Upper lobe of right lung (tissue), 1 donor: Measurements from ENCODE around the gene GRAMD1B. TPM values are rescaled to one million over a fixed set of nuclear protein-coding genes. Genes with fewer than 3 reads are reported as not detected.

ENCODE experiments used
- ATAC-seq: fragments of 200-7000 bp; cut with Tn5 transposase; one replicate; pipeline ENCODE4 v1.9.1; 2020; ENCODE audit warnings: mild to moderate bottlenecking, moderate library complexity
- DNase-seq: peaks from one replicate; pipeline ENCODE4 v3.0.0-alpha.2; 2020
- H3K27ac ChIP-seq: fragments of 200-600 bp; one replicate; pipeline ENCODE4 v1.8.0; 2022
- H3K27me3 ChIP-seq: fragments of 200-600 bp; one replicate; pipeline ENCODE4 v1.8.0; 2022; ENCODE audit warnings: mild to moderate bottlenecking
- H3K36me3 ChIP-seq: fragments of 200-600 bp; one replicate; pipeline ENCODE4 v1.8.0; 2022
- H3K4me1 ChIP-seq: fragments of 200-600 bp; one replicate; pipeline ENCODE4 v1.8.0; 2022
- H3K4me3 ChIP-seq: fragments of 200-600 bp; one replicate; pipeline ENCODE4 v1.8.0; 2022; ENCODE audit warnings: mild to moderate bottlenecking
- H3K9me3 ChIP-seq: fragments of 200-600 bp; one replicate; pipeline ENCODE4 v1.8.0; 2022
- intact Hi-C: fragments of 100-400 bp; cut with DNase I; formaldehyde crosslinking; loops from one replicate; pipeline ENCODE4 v1.11.0; 2022
- total RNA-seq: library from RNA; stranded (reverse); fragmentation: NEBNext Ultra II Directional; extraction: Animal tissue kit (Norgen Biotek cat#: 25700); gene quantifications from one replicate; pipeline ENCODE4 v1.2.1, GENCODE V29; 2021
- TF ChIP-seq, protein P1 (sequence below): fragments of 200-600 bp; IDR thresholded peaks from one replicate; pipeline ENCODE4 v1.8.0; 2022; ENCODE audit warnings: antibody characterized with exemption
- donor health status: DM: no; HTN: yes; CAD: no; lungs with severe emphysema.

The GRAMD1B gene
- total RNA-seq, 1 donor from 2014 or later, result 4.8 TPM

DNA sequence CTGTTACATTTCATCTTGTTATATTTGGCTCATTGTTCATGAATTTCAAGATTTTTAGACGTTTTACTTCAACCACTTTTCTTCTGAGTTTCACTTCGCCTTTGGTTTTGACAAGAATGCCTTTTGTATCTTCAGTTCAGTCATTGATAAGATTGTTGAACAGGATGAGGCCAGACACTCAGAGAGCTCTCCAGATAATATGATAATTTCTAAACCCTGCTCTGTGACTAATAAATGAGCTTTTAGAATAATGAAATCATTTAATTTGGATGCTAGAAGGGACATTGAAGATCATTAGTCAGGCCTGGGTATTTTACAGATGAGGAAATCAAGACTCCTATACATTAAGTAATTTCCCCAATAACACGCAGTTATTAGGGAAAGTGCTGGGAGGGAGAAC lies 37.2 kb upstream of the GRAMD1B start:
- no peak for ATAC-seq
- H3K9me3 ChIP-seq, result no peaks in the 10 kb centered on the region
- no peak overlapping the region for H3K4me3 ChIP-seq
- H3K27ac ChIP-seq, result no peak overlapping the region
- intact Hi-C loops, result no loop called here
- TF ChIP-seq, protein P1, sequence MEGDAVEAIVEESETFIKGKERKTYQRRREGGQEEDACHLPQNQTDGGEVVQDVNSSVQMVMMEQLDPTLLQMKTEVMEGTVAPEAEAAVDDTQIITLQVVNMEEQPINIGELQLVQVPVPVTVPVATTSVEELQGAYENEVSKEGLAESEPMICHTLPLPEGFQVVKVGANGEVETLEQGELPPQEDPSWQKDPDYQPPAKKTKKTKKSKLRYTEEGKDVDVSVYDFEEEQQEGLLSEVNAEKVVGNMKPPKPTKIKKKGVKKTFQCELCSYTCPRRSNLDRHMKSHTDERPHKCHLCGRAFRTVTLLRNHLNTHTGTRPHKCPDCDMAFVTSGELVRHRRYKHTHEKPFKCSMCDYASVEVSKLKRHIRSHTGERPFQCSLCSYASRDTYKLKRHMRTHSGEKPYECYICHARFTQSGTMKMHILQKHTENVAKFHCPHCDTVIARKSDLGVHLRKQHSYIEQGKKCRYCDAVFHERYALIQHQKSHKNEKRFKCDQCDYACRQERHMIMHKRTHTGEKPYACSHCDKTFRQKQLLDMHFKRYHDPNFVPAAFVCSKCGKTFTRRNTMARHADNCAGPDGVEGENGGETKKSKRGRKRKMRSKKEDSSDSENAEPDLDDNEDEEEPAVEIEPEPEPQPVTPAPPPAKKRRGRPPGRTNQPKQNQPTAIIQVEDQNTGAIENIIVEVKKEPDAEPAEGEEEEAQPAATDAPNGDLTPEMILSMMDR, result no peak
- no peaks in the 10 kb centered on the region for H3K36me3 ChIP-seq
- no peaks in the 10 kb centered on the region for H3K4me1 ChIP-seq
- H3K27me3 ChIP-seq, result no peaks in the 10 kb centered on the region
- no peak for DNase-seq

DNA sequence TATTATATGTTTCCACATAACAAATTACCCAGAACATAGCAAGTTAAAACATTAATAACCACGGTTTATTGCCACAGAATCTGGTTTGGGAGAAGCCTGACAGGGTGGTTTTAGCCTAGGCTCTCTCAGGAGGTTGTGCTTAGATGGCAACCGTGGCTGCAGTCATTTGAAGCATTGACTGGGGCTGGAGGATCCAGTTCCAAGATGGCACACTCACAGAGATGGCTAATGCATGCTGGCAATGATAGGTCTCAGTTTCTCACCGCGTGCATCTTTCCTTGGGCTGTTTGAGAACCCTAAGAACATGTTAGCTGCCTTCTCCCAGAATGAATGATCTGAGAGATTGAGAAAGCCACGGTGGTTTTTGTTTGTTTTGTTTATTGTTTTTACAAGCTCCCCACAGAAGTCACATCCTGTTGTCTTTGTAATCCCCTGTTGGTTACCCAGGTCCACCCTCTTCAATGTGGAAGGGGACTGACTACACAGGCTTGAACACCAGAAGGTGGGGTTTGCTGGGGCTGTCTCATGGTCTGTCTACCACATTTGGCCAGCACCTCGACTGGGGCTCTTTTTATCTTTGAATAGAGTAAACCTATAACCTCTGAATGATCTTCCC lies 36.6 kb upstream of the GRAMD1B start:
- TF ChIP-seq, protein P1, result no peak
- intact Hi-C loops, result no loop called here
- no peaks in the 10 kb centered on the region for H3K27me3 ChIP-seq
- no peak overlapping the region for H3K4me3 ChIP-seq
- ATAC-seq (no peak), DNase-seq (no peak)
- no peak overlapping the region for H3K27ac ChIP-seq
- no peaks in the 10 kb centered on the region for H3K4me1 ChIP-seq
- H3K36me3 ChIP-seq, result no peaks in the 10 kb centered on the region
- no peaks in the 10 kb centered on the region for H3K9me3 ChIP-seq

DNA sequence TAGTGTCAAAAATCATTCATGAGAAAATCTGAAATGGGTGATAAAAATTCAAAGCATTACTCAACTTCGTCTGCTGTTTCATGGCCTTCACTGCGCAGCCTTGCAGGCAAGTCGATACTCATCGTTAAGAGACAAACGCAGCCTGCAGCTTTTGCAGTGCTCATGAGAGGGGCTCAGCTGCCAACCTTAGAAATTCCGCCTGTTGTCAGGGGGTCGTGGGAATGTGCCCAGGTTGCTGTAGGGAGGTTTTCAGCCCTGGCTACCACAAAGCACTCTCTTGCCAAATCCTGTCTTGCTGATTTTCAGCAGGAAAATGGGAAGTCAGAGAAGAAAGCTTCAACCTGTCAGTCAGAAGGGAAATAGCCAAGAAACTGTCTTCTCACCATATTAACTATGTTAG lies 25.4 kb upstream of the GRAMD1B start:
- ATAC-seq (no peak), DNase-seq (no peak)
- H3K27me3 ChIP-seq, result no peaks in the 10 kb centered on the region
- intact Hi-C loops, result no loop called here
- H3K9me3 ChIP-seq, result no peaks in the 10 kb centered on the region
- no peaks in the 10 kb centered on the region for H3K36me3 ChIP-seq
- no peak overlapping the region for H3K4me3 ChIP-seq
- H3K4me1 ChIP-seq, result no peaks in the 10 kb centered on the region
- H3K27ac ChIP-seq, result no peak overlapping the region
- TF ChIP-seq, protein P1, result no peak

DNA sequence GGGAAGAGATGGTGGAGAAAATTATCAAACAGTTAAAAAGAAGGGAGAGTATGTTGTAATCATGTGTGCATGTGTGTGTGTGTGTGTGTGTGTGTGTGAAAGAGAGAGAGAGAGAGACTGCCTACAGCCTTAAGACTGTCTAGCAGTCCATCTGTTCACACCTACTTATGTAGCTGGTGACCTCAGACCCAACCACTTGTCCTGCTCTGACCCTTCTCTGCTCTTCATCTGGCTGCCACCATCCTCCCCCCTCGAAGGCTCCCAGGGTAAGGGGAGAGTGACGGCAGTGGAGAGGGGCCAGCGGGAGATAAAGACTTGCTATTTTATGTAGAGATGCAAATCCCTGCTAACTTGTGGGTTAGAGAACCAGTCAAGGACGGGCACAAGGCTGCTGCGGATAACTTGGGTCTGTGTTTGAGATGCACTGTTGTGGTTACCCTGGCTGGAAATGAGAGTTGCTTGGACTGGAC lies 24.9 kb upstream of the GRAMD1B start:
- H3K27ac ChIP-seq, result no peak overlapping the region
- no peaks in the 10 kb centered on the region for H3K9me3 ChIP-seq
- ATAC-seq (peak; percentile 54), DNase-seq (no peak)
- TF ChIP-seq, protein P1, result no peak
- H3K4me1 ChIP-seq, result no peaks in the 10 kb centered on the region
- H3K27me3 ChIP-seq, result no peaks in the 10 kb centered on the region
- intact Hi-C loops, result no loop called here
- no peak overlapping the region for H3K4me3 ChIP-seq
- H3K36me3 ChIP-seq, result no peaks in the 10 kb centered on the region

DNA sequence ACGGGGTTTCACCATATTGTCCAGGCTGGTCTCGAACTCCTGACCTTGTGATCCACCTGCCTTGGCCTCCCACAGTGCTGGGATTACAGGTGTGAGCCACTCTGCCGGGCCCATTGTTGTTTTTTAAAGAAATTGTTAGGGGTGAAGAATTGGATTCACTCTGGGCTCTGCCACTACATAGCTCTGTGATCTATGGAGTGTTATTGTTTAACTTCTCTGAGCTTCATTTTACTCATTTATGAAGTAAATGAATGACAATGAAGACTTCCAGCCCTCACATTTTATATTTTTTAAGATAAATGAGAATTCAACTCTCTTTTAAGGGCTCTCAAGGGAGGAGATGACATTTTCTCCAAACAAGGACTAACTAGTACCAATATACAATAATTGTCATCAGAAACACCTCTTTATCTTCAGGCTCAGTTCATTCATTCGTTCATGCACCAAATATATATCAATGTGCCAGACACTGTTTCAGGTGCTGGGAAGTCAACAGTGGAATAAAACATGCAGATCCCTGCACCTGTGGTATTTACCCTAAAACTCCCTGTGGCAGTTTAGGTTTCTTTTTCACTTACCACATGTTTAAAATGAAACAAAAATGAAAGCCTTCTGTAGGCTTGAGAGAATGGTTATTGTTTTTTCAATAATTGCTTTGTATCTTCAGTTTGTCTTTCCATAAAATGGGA lies 23.5 kb upstream of the GRAMD1B start:
- TF ChIP-seq, protein P1, result no peak
- intact Hi-C loops, result no loop called here
- Histone ChIP-seq H3K4me3 (no peak overlapping the region), H3K9me3 (no peaks in the 10 kb centered on the region), H3K4me1 (no peaks in the 10 kb centered on the region), H3K36me3 (no peaks in the 10 kb centered on the region), H3K27me3 (peaks cover 13% of the 10 kb centered on the region), H3K27ac (no peak overlapping the region)
- ATAC-seq (no peak), DNase-seq (no peak)
